ENCODE measurements around the gene PLA2G4E.

- no peak for TF ChIP-seq CTCF (conservative IDR thresholded peaks at IDR 0.05 in 1 of 2, IDR thresholded peaks at IDR 0.05 in 1 of 2; ENCODE audit: low read depth in 1 of 2, low read length in 2 of 2)
- no peak for TF ChIP-seq EZH2 (IDR thresholded peaks at IDR 0.05; ENCODE audit: low read length, missing control alignments)
Measured at GRCh38 chr15:41975669-41976068, 45.2 kb downstream of the PLA2G4E start.

All from fibroblast of lung (primary cell).